Large intestine (tissue), 1 donor: Measurements from ENCODE around the gene IL31. TPM values are rescaled to one million over a fixed set of nuclear protein-coding genes. Genes with fewer than 3 reads are reported as not detected.

Experiments
- polyA plus RNA-seq: library from polyadenylated mRNA; unstranded; fragments of 120-200 nt; gene quantifications from one replicate; pipeline ENCODE4 v1.2.1, GENCODE V29; 2013

The IL31 gene
- polyA plus RNA-seq, 1 donor, result not detected

Other genes starting within 250 kb of the IL31 start
- gene BCL7A, start 152.3 kb downstream of the IL31 start, polyA plus RNA-seq, result 11.5 TPM
- gene MLXIP, start 95.5 kb downstream of the IL31 start, polyA plus RNA-seq, result 51.8 TPM
- 2.0 TPM for gene LRRC43, start 8.9 kb upstream of the IL31 start, polyA plus RNA-seq
- 1.8 TPM for gene B3GNT4, start 29.5 kb upstream of the IL31 start, polyA plus RNA-seq
- gene DIABLO, start 51.8 kb upstream of the IL31 start, polyA plus RNA-seq, result 56.7 TPM
- gene VPS33A, start 92.3 kb upstream of the IL31 start, polyA plus RNA-seq, result 18.3 TPM
- gene CLIP1, start 248.4 kb upstream of the IL31 start, polyA plus RNA-seq, result 37.3 TPM